Body of pancreas (tissue), 4 donors: ENCODE results near the gene ZXDA.

ENCODE experiments used
- CTCF ChIP-seq, 7 experiments: fragments of 450-650 bp in 4 of 7; fragments of 200-600 bp in 3 of 7; sonication (generic) in 3 of 7; IDR thresholded peaks; one replicate each; pipeline ENCODE4 v1.5.1; 2016 to 2019; ENCODE audit warnings: antibody characterized with exemption in 7 of 7
- POLR2A ChIP-seq, 3 donors: fragments of 450-650 bp; IDR thresholded peaks; one replicate each; pipeline ENCODE4 v1.6.1; 2016; ENCODE audit warnings: antibody characterized with exemption in 3 of 3, mild to moderate bottlenecking in 2 of 3

GRCh38 chrX:57925806-57926205 is 15.5 kb upstream of the ZXDA start:
- no peak for TF ChIP-seq CTCF (IDR thresholded peaks at IDR 0.05)
- TF ChIP-seq POLR2A (IDR thresholded peaks at IDR 0.05) = no peak
